ENCODE results near the gene RNF43.

RNF43 gene

DNA sequence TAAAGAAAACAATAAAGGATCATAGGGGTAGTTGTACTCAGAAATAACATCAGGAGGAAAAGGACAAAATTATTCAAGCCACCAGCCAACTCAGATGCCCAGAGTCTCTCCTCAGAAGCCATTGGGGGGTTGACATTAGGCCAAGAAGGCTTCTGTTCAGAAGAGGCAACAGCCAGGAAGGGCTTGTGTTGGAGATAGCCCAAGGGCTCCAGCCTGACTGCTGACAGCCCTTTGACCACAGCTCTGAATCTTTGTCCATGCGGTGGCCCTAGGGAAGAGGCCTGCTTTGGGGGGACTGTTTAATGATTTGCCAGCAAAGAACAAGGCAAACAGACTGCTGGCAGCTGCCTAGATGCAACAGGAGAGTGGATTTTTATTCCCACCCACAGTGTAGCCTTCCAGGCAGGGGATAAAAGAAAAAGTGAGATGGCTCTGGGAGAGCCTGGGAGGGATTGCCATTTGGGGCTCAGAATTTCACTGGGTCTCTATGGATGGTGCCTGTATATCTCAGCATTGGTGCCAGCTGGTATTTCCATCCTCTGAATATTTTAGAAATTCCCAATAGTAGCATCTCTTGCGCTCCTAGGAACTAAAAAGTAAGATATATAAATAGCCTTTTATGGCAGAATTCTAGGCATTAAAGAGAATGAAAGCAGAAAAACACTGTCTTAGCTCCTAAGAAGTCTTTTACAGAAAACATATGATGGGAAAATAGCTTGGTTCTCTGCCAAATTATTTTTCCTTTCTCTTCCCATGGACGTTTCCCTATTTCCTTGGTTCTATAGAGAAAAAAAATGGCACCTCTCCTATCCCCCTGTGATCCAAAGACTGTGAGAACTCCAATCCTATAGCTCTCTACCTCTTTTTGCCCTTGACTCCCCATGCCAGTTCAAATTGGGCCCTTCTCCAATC lies 36.0 kb downstream of the RNF43 start:
- DNase-seq: no peak

GRCh38 chr17:58380207-58381123 lies 36.9 kb downstream of the RNF43 start:
- DNase-seq: no peak

GRCh38 chr17:58379511-58379824 lies 37.9 kb downstream of the RNF43 start:
- no peak for DNase-seq

GRCh38 chr17:58378733-58379510 lies 38.4 kb downstream of the RNF43 start:
- DNase-seq: no peak

DNA sequence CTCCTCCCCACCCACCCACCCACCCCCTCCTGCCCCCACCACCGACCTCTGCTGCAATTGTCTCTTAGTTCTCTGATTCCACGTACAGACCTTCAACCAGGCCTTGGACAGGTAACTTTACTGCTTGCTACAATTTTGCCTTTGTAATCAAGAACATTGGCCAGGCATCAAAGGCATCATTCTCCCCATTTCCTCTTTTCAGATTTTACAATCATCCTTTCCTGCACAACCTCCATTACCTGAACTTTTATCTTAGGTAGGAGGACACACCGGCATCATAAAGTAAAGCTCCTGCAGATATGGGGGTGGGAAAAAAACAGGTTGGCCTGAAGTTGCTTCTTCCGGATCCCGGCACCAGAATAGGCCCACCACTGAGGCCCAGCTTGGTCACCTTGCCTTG lies 39.7 kb downstream of the RNF43 start:
- no peak for DNase-seq

DNA sequence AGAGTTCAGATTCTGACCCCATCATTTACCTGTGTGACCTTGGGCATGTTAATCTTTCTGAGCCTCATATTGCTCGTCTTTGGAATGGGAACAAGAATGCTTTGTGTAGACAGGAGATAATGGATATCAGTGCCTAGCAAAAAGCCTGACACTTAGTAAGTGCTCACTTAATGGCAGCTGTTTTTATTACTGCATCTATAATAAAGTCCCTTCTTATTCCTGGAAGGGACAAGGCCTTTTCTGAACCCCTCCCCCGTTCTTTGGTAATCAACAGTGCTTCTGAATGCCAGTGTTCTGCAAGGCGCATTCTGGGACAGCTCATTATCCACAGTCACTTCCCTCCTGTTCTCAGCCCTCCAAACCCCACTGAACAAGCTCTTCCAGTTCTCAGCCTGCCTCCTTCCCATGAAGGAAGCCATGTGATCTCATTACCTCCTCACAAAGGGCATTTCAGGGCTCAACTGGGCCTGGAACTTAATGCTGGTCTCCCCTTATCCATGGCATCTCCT lies 40.2 kb downstream of the RNF43 start:
- DNase-seq: no peak

- DNase-seq: no peak
Observed at GRCh38 chr17:58376472-58377000, 40.8 kb downstream of the RNF43 start.

GRCh38 chr17:58375811-58376210 lies 41.5 kb downstream of the RNF43 start:
- no peak for DNase-seq

- no peak for DNase-seq
Observed at GRCh38 chr17:58375256-58375655, 42.1 kb downstream of the RNF43 start.

DNA sequence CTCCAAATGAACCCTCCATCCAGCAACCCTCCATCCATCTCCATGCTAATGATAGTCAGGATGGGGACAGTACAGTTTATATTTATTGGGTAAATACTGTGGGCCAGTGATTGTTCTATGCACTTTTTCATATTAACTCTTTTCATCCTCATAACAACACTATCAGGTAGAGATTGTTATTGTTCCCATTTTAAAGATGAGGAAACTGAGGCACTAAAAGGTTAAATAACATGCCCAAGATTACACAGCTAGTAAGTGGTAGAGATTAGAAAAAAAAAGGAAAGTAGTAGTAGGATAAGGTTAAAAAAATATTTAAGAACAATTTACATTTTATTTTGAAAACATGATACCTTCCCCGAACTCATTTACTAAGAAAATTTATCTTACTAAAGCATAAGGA lies 43.4 kb downstream of the RNF43 start:
- no peak for DNase-seq

- DNase-seq: no peak
Observed at GRCh38 chr17:58373003-58373402, 44.3 kb downstream of the RNF43 start.

DNA sequence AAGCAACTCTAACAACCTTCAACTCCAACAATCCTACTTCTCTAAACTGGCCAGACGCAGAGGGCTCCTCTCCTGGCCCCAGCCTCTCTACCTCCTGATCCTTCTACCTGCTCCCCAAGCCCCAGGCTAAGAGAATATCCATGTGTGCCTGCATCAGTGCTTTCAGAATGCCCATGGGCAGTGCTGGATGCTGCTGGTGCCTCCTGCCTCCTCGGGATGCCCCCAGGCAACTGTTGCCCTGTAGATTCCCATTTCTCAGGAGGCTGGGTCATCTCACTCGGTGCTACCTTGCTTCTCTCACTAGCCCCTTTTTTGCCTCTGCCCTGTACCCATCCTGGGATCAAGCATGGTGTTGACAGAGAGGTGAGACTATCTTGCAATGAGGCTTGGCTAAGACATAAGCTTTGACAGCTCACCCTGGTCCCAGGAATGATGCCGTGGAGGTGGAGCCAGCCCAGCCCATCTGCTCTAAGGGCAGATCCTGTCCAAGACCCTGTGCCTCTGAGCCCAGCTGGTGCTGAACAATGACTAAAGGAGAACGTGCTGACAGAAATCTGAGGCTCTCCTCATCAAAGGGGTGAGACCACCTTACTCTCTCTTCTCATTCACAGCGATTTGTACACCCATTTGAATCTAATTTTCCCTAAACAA lies 45.9 kb downstream of the RNF43 start:
- DNase-seq: no peak

- no peak for DNase-seq
Observed at GRCh38 chr17:58370716-58371115, 46.6 kb downstream of the RNF43 start.

GRCh38 chr17:58370309-58370708 lies 47.0 kb downstream of the RNF43 start:
- DNase-seq: no peak

DNA sequence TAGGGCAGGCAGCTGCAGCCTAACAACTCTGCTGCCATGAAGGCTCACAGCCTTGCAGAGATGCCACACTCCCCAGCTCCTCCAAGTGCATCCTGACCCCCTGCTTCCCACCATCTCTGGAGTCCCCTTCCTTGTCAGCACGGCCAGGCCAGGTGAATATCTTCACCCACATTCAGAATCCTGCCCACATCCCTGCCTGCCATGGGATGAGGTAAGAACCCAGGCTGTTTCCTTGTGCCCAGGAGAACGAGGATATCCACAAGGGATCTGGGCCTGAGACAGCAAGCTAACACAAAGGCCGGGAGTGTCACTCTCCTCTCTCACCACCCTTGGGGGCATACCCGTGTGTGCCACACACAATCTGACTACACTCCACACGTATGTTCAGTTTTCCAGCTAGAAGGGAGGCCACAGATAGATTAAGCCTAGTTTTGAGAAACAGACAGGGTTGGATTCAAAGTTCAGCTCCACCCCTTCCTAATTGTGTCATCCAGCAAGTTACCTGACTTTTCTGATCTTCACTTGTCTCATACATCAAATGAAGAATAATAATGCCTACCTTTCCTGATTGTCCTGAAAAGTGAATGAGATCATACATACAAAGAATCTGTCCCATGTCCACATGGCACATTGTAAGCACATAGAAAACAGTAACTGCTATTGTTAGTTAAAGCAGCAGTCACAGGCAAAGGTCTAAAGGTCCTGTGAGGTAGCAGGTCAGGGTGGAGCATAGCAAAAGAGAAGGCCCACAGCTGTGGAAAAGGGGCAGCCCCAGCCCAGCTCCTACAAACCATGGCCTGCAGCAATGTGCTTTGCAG lies 47.9 kb downstream of the RNF43 start:
- no peak for DNase-seq

DNA sequence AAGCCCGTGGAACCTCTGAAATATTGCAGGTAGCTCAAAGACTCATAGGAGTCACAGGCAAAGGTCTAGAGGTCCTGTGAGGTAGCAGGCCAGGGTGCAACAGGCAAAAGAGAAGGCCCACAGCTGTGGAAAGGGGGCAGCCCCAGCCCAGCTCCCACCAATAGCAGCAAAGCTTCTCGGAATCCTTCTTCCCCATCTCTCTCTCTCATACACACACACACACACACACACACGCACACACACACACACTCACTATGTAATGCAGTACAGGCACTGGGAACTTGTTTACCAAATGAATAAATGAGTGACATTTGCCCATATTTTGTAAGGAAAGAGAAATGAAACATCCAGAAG lies 48.5 kb downstream of the RNF43 start:
- no peak for DNase-seq
